Retinal pigment epithelial cell (primary cell): Measurements from ENCODE around the gene FAM151B.
A peak's percentile ranks its signal among the peaks of the same experiment; 100 is the strongest.
"Not testable (repeated sequence)": the region's sequence is repeated elsewhere in the genome, so short reads cannot be mapped to it uniquely, and the experiment has no call there.

Source experiments
- DNase-seq: peaks from one replicate; pipeline ENCODE4 v3.0.0-alpha.2; 2010; ENCODE audit warnings: low read depth
- H3K4me3 ChIP-seq: 2 replicates; pipeline ENCODE4 v1.5.1; 2011; ENCODE audit warnings: mild to moderate bottlenecking, low read length, control low read depth, moderate library complexity
- TF ChIP-seq, protein P1 (sequence below): conservative IDR thresholded peaks from 2 replicates; pipeline ENCODE4 v1.5.1; 2011; ENCODE audit warnings: low read depth, low read length, control low read depth, inconsistent platforms

FAM151B gene

GRCh38 chr5:80482578-80482977, 5.3 kb upstream of the FAM151B start:
- H3K4me3 ChIP-seq: no peak overlapping the region
- TF ChIP-seq, protein P1, sequence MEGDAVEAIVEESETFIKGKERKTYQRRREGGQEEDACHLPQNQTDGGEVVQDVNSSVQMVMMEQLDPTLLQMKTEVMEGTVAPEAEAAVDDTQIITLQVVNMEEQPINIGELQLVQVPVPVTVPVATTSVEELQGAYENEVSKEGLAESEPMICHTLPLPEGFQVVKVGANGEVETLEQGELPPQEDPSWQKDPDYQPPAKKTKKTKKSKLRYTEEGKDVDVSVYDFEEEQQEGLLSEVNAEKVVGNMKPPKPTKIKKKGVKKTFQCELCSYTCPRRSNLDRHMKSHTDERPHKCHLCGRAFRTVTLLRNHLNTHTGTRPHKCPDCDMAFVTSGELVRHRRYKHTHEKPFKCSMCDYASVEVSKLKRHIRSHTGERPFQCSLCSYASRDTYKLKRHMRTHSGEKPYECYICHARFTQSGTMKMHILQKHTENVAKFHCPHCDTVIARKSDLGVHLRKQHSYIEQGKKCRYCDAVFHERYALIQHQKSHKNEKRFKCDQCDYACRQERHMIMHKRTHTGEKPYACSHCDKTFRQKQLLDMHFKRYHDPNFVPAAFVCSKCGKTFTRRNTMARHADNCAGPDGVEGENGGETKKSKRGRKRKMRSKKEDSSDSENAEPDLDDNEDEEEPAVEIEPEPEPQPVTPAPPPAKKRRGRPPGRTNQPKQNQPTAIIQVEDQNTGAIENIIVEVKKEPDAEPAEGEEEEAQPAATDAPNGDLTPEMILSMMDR: no peak
- DNase-seq: no peak

DNA sequence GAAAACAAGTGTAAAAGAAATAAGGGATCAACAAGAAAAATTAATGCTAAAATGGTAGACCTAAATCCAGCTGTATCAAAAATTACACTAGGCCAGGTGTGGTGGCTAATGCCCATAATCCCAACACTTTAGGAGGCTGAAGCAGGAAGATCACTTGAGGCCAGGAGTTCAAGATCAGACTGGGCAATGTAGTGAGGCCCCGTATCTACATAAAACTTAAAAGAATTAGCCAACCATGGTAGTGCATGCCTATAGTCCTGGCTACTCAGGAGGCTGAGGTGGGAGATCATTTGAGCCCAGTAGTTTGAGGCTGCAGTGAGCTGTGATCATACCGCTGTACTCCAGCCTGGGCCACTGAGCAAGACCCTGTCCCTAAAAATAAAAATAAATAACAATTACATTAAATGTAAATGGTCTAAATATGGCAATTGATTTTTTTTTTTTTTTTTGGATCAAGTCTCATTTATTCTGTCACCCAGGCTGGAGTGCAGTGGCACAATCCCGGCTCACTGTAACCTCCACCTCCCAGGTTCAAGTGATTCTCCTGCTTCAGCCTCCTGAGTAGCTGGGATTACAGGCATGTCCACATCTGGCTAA, 4.2 kb upstream of the FAM151B start:
- no peak for DNase-seq
- H3K4me3 ChIP-seq: no peak overlapping the region
- TF ChIP-seq, protein P1: no peak

DNA sequence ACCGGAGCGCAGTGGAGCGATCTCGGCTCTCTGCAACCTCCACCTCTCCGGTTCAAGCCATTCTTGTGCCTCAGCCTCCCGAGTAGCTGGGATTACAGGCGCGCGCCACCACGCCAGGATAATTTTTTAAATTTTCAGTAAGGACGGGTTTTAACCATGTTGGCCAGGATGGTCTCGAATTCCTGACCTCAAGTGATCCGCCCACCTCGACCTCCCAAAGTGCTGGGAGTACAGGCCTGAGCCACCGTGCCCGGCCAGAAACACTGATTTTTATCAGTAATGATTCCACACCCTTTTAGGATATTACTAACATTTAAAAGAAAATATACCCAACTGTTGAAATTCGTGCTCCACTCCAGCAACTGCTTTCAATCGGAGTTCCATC, 464 bp upstream of the FAM151B start:
- H3K4me3 ChIP-seq: peak overlapping the region; percentile 80
- DNase-seq: no peak
- TF ChIP-seq, protein P1: no peak

GRCh38 chr5:80491296-80491695, 3.4 kb downstream of the FAM151B start:
- H3K4me3 ChIP-seq: no peak overlapping the region
- DNase-seq: no peak
- TF ChIP-seq, protein P1: no peak

GRCh38 chr5:80492741-80493140, 4.8 kb downstream of the FAM151B start:
- H3K4me3 ChIP-seq: no peak overlapping the region
- no peak for DNase-seq
- TF ChIP-seq, protein P1: no peak

DNA sequence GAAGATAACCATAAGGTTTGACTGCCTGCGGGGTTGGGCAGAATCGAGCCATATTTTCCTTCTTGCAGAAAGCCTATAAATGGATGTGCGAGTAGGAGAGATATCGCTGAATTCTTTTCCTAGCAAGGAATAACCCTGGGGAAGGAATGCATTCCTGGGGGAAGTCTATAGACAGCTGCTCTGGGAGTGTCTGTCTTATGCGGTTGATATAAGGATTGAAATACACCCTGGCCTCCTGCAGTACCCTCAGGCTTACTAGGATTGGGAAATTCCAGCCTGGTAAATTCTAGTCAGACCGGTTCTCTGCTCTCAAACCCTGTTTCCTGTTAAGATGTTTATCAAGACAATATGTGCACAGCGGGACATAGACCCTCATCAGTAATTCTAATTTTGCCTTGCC, 5.5 kb downstream of the FAM151B start:
- H3K4me3 ChIP-seq, DNase-seq: not testable (repeated sequence)

DNA sequence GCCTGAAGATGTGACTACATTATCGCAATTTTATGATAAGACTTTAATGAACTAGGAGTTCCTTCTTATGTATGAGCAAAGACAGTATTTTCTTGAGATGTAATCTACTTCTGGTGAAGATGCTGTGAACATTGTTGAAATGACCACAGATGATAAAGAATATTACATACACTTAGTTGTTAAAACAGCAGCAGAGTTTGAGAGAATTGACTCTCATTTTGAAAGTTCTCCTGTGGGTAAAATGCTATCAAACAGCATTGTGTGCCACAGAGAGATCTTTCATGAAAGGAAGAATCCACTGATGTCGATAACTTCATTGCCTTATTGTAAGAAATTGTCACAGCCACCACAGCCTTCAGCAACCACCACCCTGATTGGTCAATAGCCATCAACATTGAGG, 8.0 kb downstream of the FAM151B start:
- TF ChIP-seq, protein P1: no peak
- no peak overlapping the region for H3K4me3 ChIP-seq
- no peak for DNase-seq

DNA sequence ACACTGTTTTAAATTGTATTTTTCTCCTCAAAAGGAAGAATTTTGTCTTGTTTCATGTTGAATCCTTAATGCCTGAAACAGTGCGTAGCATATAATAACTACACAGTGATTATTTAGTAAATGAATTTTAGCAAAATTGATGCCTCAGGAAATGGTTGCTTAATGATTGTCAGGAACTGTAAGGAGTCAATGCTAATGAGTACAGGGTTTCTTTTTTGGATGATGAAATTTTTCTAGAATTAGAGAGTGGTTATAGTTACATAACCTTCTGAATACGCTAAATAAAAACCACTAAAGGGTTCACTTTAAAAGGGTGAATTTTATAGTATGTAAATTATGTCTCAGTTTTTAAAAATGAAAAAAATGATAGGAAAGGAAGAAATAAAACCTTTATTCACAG, 14.9 kb downstream of the FAM151B start:
- H3K4me3 ChIP-seq: no peak overlapping the region
- TF ChIP-seq, protein P1: no peak

More for the DNA sequence above, 14.9 kb downstream of the FAM151B start:
- DNase-seq: no peak
